Placental epithelial cell (primary cell): ENCODE data around the gene TBC1D3C. TPM values are rescaled to one million over a fixed set of nuclear protein-coding genes. Genes with fewer than 3 reads are reported as not detected.

Source experiments
- small RNA-seq: library from RNA; depleted of rRNA; stranded (forward); fragments of <200 nt; gene quantifications from one replicate; pipeline ENCODE3, GENCODE V24; 2012
- total RNA-seq: library from RNA; depleted of rRNA; stranded (reverse); fragments of >200 nt; gene quantifications from 2 replicates; pipeline ENCODE4 v1.2.3, GENCODE V29; 2012

Gene TBC1D3C
- total RNA-seq, result not detected in 2 replicates

GRCh38 chr17:38068534-38068933 lies at the start of gene TBC1D3C:
Gene TBC1D3C (minus strand): TSS chr17:38068634. CDS start chr17:38067066, 1,568 bp downstream.

Small RNAs within 50 kb of the gene (small RNA-seq; reads per million reads assigned to genes)
- gene RF00019, result not detected

Other genes with a start within 250 kb of the TBC1D3C start
- gene TBC1D3K, start 144.2 kb downstream of the TBC1D3C start, total RNA-seq, result not detected in 2 replicates
- 10.1 and 21.6 TPM in 2 replicates for gene TBC1D3L, start 79.6 kb downstream of the TBC1D3C start, total RNA-seq
- gene TBC1D3D, start 64.7 kb downstream of the TBC1D3C start, total RNA-seq, result 1.1 TPM in 1 of 2 replicates, not detected in the other
- not detected in 2 replicates for gene TBC1D3E, start 59.3 kb upstream of the TBC1D3C start, total RNA-seq
- not detected in 2 replicates for gene TBC1D3, start 123.9 kb upstream of the TBC1D3C start, total RNA-seq
- 35.6 and 43.6 TPM in 2 replicates for gene MRPL45, start 228.5 kb upstream of the TBC1D3C start, total RNA-seq